Neuronal stem cell (in vitro differentiated cells): ENCODE measurements around the gene COX18.

Experiments
- DNase-seq: peaks from one replicate; pipeline ENCODE4 v3.0.0-alpha.2; 2013; ENCODE audit warnings: low spot score
- H2AFZ ChIP-seq: one replicate; pipeline ENCODE4 v1.6.1; 2013; ENCODE audit warnings: mild to moderate bottlenecking, low read length, inconsistent platforms
- H2AK5ac ChIP-seq: 2 replicates; pipeline ENCODE4 v1.6.1; 2013; ENCODE audit warnings: low read depth, mild to moderate bottlenecking, inconsistent platforms, low read length, moderate library complexity, mixed read lengths
- H2BK120ac ChIP-seq: 2 replicates; pipeline ENCODE4 v1.6.1; 2013; ENCODE audit warnings: low read depth, mild to moderate bottlenecking, inconsistent platforms, low read length, moderate library complexity, mixed read lengths
- H2BK12ac ChIP-seq: one replicate; pipeline ENCODE4 v1.6.1; 2013; ENCODE audit warnings: low read length, inconsistent platforms
- H2BK15ac ChIP-seq: 2 replicates; pipeline ENCODE4 v1.6.1; 2013; ENCODE audit warnings: mild to moderate bottlenecking, low read length, inconsistent platforms, mixed read lengths
- H2BK5ac ChIP-seq: one replicate; pipeline ENCODE4 v1.6.1; 2013; ENCODE audit warnings: inconsistent platforms, mild to moderate bottlenecking, low read length, moderate library complexity
- H3K14ac ChIP-seq: one replicate; pipeline ENCODE4 v1.6.1; 2013; ENCODE audit warnings: low read length, inconsistent platforms
- H3K18ac ChIP-seq: 2 replicates; pipeline ENCODE4 v1.6.1; 2013; ENCODE audit warnings: low read length, inconsistent platforms
- H3K23ac ChIP-seq: 2 replicates; pipeline ENCODE4 v1.6.1; 2013; ENCODE audit warnings: low read depth, mild to moderate bottlenecking, mixed read lengths, low read length, inconsistent platforms; ENCODE audit not compliant: poor library complexity
- H3K27ac ChIP-seq: replicated peaks from 3 replicates; pipeline ENCODE4 v1.5.1; 2013; ENCODE audit warnings: low read length, inconsistent platforms
- H3K27me3 ChIP-seq, 3 experiments: 2 replicates each; pipeline ENCODE4 v1.6.1; 2013; ENCODE audit warnings: low read length in 3 of 3, mild to moderate bottlenecking in 2 of 3, inconsistent platforms in 1 of 3, low read depth in 1 of 3, mixed read lengths in 1 of 3, moderate library complexity in 1 of 3; ENCODE audit not compliant: control insufficient read depth in 3 of 3, insufficient read depth in 3 of 3
- H3K36me3 ChIP-seq, 2 donors: replicated peaks in 1 of 2; 2 replicates each; pipeline ENCODE4 v1.6.1; 2013; ENCODE audit warnings: low read length in 2 of 2; ENCODE audit not compliant: control insufficient read depth in 2 of 2, insufficient read depth in 2 of 2
- H3K4ac ChIP-seq: 2 replicates; pipeline ENCODE4 v1.6.1; 2013; ENCODE audit warnings: inconsistent platforms, mild to moderate bottlenecking, low read length, moderate library complexity
- H3K4me1 ChIP-seq, 2 donors: 1 replicate in 1 of 2; 2 replicates in 1 of 2; pipeline ENCODE4 v1.6.1; 2013; ENCODE audit warnings: low read length in 2 of 2, low read depth in 1 of 2; ENCODE audit not compliant: control insufficient read depth in 2 of 2, insufficient read depth in 1 of 2
- H3K4me2 ChIP-seq: one replicate; pipeline ENCODE4 v1.6.1; 2013; ENCODE audit warnings: mild to moderate bottlenecking, low read length, inconsistent platforms; ENCODE audit not compliant: insufficient read depth, poor library complexity, severe bottlenecking
- H3K4me3 ChIP-seq, 2 donors: 2 replicates each; pipeline ENCODE4 v1.5.1; 2013; ENCODE audit warnings: low read length in 2 of 2, mild to moderate bottlenecking in 2 of 2, inconsistent platforms in 1 of 2, moderate library complexity in 1 of 2
- H3K79me1 ChIP-seq: one replicate; pipeline ENCODE4 v1.6.1; 2013; ENCODE audit warnings: low read depth, mild to moderate bottlenecking, inconsistent platforms, low read length, moderate library complexity
- H3K9ac ChIP-seq: one replicate; pipeline ENCODE4 v1.6.1; 2013; ENCODE audit warnings: mild to moderate bottlenecking, low read depth, low read length, inconsistent platforms; ENCODE audit not compliant: poor library complexity
- H3K9me3 ChIP-seq, 2 donors: replicated peaks in 1 of 2; 2 replicates each; pipeline versions ENCODE3 to v1.6.1; 2013; ENCODE audit warnings: low read length in 2 of 2, mild to moderate bottlenecking in 2 of 2, inconsistent platforms in 1 of 2, low read depth in 1 of 2, mixed read lengths in 1 of 2, moderate library complexity in 1 of 2; ENCODE audit not compliant: control insufficient read depth in 2 of 2, insufficient read depth in 1 of 2
- H4K8ac ChIP-seq: one replicate; pipeline ENCODE4 v1.6.1; 2013; ENCODE audit warnings: low read depth, mild to moderate bottlenecking, inconsistent platforms, low read length, moderate library complexity
- H4K91ac ChIP-seq: one replicate; pipeline ENCODE4 v1.6.1; 2013; ENCODE audit warnings: low read length, low read depth, mild to moderate bottlenecking, inconsistent platforms; ENCODE audit not compliant: poor library complexity
- WGBS, 2 donors: extraction: QIAGEN DNeasy Blood & Tissue Kit; methylation state at CpG; one replicate each; pipeline ENCODE4 v1.1.7; 2013; ENCODE audit warnings: missing lambda C conversion rate in 2 of 2, mixed read lengths in 1 of 2; ENCODE audit not compliant: insufficient read length in 2 of 2, insufficient replicate concordance in 1 of 2; ENCODE audit errors: extremely low coverage in 2 of 2; 5-methylcytosine and 5-hydroxymethylcytosine counted together

COX18 gene

DNA sequence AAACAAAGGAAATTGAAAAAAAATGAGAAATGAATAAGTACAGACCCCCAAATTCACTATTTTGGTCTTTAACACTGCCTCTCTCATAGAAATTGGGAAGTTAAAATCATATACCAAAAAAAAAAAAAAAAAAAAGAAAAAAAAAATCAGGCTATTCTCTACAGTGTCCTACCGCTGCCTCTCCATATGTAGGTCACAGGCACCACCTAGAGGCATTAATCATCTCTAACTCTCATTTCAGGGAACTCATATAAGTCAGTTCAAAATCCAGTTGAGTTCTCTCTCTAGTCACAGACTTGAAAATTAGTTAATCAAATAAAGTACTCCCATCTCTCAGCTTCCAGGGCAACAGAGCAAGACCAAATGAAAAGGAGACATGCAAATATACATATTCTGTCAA, 47.9 kb downstream of the COX18 start:
- H3K4me1 ChIP-seq: no peaks in the 10 kb centered on the region
- H4K91ac ChIP-seq: no peak overlapping the region
- H3K79me1 ChIP-seq: no peaks in the 10 kb centered on the region
- H2BK5ac ChIP-seq: no peak overlapping the region
- H2BK15ac ChIP-seq: no peak overlapping the region
- no peak overlapping the region for H2AFZ ChIP-seq
- no peak overlapping the region for H3K4ac ChIP-seq
- H3K27ac ChIP-seq: no peak overlapping the region
- H3K14ac ChIP-seq: no peak overlapping the region
- H3K9me3 ChIP-seq: no peaks in the 10 kb centered on the region
- H2BK120ac ChIP-seq: no peak overlapping the region
- no peak for DNase-seq
- no peaks in the 10 kb centered on the region for H3K27me3 ChIP-seq
- H3K4me2 ChIP-seq: no peak overlapping the region
- no peak overlapping the region for H3K18ac ChIP-seq
- no peak overlapping the region for H2AK5ac ChIP-seq
- H3K9ac ChIP-seq: no peak overlapping the region
- no peak overlapping the region for H2BK12ac ChIP-seq
- H3K36me3 ChIP-seq: no peaks in the 10 kb centered on the region
- no peak overlapping the region for H3K4me3 ChIP-seq
- no CpG with 5 or more reads among the region's 1 CpG for WGBS, 2 donors
- H4K8ac ChIP-seq: no peak overlapping the region
- H3K23ac ChIP-seq: no peak overlapping the region

DNA sequence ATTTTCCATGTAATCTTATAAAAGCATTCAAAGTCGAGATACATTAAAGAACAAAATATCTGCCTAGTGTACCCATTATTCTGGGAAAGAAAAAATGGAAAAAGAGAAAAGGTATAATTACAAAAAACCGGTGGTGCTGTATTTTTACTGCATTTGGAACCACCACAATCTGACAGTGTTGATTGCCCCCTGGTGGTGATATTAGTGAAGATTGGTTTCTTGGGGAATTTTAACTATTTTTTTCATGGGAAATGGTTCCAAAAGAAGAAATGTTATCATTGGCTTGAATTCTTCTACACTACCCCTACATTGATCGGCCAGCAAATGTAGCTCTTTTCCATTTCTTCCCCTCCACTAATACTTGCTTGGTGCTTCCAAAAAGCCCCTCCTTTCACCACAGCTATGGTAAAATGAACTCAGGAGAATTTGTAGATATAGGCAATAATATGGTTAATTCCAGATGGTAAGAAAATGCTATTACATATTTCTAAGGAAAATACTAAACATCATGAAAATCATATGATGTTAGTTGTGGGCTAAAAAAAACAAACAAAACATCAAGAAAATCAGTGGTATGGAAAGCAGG, 50.0 kb downstream of the COX18 start:
- Histone ChIP-seq H4K91ac (no peak overlapping the region), H3K9me3 (no peaks in the 10 kb centered on the region), H2AK5ac (no peak overlapping the region), H3K27me3 (no peaks in the 10 kb centered on the region), H2BK12ac (no peak overlapping the region), H3K4me2 (no peak overlapping the region), H3K27ac (no peak overlapping the region), H3K79me1 (no peaks in the 10 kb centered on the region), H3K36me3 (no peaks in the 10 kb centered on the region), H3K9ac (no peak overlapping the region), H3K4ac (no peak overlapping the region), H4K8ac (no peak overlapping the region), H2BK5ac (no peak overlapping the region), H3K4me1 (no peaks in the 10 kb centered on the region), H2BK120ac (no peak overlapping the region), H3K18ac (no peak overlapping the region), H2AFZ (no peak overlapping the region), H3K23ac (no peak overlapping the region), H3K4me3 (no peak overlapping the region), H3K14ac (no peak overlapping the region), H2BK15ac (no peak overlapping the region)
- DNase-seq: peak; percentile 23
- WGBS, 2 donors: no CpG with 5 or more reads among the region's 3 CpGs

DNA sequence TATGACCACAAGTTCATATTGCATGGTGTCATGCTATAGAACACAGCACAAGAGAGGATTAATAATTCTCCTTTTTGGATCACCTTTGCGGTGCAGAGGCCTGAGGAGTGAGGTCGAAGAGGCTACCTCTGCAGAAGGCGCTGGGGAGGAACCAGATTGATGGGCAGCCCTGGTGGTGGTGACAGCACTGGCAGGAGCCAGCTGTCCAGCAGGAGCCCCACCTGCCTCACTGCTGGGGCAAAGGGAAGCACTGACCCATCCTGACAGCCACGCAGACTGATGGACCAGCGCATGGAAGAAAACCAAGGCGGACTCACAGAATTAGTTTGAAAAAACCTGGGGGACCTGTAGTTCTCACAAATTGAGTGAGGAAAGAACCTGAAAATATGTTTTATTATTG, 50.9 kb downstream of the COX18 start:
- Histone ChIP-seq H3K9me3 (no peaks in the 10 kb centered on the region), H3K36me3 (no peaks in the 10 kb centered on the region), H3K23ac (no peak overlapping the region), H3K9ac (no peak overlapping the region), H2BK12ac (no peak overlapping the region), H3K14ac (no peak overlapping the region), H2AK5ac (no peak overlapping the region), H3K4me3 (no peak overlapping the region), H3K18ac (no peak overlapping the region), H2BK120ac (no peak overlapping the region), H3K27ac (no peak overlapping the region), H4K91ac (no peak overlapping the region), H2BK15ac (no peak overlapping the region), H3K4ac (no peak overlapping the region), H3K27me3 (no peaks in the 10 kb centered on the region), H2AFZ (no peak overlapping the region), H3K79me1 (no peaks in the 10 kb centered on the region), H3K4me1 (no peaks in the 10 kb centered on the region), H2BK5ac (no peak overlapping the region), H3K4me2 (no peak overlapping the region), H4K8ac (no peak overlapping the region)
- no CpG with 5 or more reads among the region's 6 CpGs for WGBS, 2 donors
- DNase-seq: no peak

DNA sequence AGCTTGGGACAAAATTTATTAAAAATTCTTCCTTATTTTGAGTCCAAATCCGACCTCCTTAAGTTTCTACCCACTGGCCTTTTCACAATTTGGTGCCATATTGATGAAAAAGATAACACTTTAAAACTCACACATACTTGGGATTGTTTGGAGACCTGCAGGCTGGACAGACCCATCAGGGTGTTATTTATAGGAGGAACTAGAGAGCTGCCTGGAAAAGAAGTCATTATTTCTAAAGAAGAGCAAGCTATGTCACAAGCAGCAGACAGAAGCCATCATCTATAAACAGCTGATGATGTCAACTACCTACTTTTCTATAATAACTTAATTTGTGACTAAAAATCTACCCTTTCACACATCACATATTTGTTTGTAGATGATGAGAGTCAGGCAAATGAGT, 56.2 kb downstream of the COX18 start:
- Histone ChIP-seq H3K79me1 (no peaks in the 10 kb centered on the region), H2BK12ac (no peak overlapping the region), H3K4me1 (no peaks in the 10 kb centered on the region), H3K9ac (no peak overlapping the region), H2AK5ac (no peak overlapping the region), H3K14ac (no peak overlapping the region), H3K27ac (no peak overlapping the region), H2BK5ac (no peak overlapping the region), H3K27me3 (no peaks in the 10 kb centered on the region), H4K91ac (no peak overlapping the region), H3K36me3 (no peaks in the 10 kb centered on the region), H2BK120ac (no peak overlapping the region), H3K18ac (no peak overlapping the region), H2BK15ac (no peak overlapping the region), H3K9me3 (no peaks in the 10 kb centered on the region), H2AFZ (no peak overlapping the region), H4K8ac (no peak overlapping the region), H3K4me2 (no peak overlapping the region), H3K4ac (no peak overlapping the region), H3K23ac (no peak overlapping the region), H3K4me3 (no peak overlapping the region)
- no peak for DNase-seq
- no CpG with 5 or more reads among the region's 1 CpG for WGBS, 2 donors
